Measurements from ENCODE around the gene ERMAP.

The ERMAP gene

DNA sequence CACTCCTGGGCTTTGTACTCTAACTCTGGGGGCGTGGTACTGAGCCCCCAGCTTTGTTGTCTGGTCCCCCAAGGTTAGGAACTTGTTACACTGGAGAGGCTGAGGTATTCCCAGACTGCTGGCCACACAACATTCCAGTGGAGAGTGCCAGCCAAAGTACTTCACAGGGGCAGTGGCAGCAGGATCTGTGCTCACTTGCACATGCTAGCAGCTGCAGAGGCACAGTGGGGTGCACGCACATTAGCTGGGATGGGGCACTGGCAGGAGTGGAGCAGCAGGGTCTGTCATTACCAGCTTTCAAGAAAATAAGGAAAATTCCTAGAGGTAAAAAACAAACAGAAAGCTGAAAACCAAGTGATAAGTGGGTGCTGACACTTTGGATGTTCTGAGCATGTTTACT is 60.5 kb downstream of the ERMAP start:
- DNase-seq (ENCODE audit: low read depth), result no peak

DNA sequence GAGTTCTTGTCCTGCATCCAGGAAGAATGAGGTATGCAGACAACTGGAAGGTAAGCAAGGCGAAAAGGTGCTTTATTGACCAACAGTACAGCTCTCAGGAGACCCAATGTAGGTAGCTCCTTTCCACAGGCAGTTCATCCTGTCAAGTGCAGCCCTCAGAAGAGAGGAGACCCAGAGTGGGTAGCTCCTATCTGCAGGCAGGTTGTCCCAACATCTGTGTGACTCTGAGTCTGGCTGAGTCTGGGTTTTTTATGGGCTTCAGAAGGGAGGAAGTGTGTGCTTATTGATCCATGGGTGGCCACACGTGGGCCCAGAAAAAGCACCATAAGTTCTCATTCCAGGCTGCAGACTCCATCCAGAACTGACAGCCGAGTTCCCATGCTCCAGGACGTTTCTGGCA is 63.5 kb downstream of the ERMAP start:
- DNase-seq (ENCODE audit: low read depth), result no peak

DNA sequence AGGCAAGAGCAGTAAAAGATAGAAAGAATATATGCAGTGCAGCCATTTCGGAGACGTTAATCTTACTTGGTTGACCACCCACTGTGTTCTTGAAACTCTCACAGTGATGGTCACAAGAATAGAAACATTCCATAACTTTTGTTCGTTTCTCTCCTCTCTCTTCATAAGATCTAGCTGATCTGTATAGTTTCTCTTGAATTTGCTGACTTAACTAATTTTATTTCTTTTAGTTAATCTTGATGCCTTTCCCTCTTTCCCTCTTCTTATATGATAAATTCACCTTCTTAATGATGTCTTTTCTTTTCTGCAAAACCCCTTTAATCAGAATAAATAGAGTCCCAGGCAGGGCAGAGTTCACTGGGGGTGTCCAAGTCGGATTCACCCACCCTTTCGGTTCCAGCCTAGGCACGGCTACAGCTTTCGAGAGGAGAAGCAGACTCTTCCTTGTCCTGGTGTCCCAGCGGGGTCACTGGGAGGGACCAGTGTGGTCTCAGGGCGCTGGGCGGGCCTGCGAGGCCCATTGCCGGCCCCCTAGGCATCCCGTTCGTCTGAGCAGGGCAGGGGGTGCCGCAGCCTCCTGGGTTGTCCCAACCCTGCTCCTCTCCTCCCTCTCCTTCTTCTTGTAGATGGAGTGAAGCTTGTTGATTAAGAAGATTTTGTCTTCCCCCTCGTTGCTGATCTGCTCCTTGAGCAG is 69.3 kb downstream of the ERMAP start:
- no peak for DNase-seq (ENCODE audit: low read depth)

DNA sequence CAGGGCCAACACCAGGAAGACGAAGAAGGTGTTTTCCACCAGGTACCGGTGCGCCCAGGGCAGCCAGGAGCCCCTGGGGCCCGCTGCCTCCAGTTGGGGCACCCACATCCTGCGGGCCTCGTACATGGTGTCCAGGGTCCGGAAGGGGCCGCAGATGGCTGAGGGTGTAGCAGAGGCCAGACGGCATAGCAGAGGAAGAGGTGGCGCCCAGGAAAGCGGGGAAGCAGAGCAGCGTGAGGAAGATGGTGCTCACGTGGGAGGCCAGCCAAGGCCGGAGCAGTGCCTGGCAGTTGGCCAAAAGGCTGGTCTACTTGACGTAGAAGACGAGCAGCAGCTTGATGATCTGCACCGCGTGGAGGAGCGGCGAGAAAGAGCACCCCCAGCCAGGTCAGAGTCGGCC is 69.9 kb downstream of the ERMAP start:
- no peak for DNase-seq (ENCODE audit: low read depth)

DNA sequence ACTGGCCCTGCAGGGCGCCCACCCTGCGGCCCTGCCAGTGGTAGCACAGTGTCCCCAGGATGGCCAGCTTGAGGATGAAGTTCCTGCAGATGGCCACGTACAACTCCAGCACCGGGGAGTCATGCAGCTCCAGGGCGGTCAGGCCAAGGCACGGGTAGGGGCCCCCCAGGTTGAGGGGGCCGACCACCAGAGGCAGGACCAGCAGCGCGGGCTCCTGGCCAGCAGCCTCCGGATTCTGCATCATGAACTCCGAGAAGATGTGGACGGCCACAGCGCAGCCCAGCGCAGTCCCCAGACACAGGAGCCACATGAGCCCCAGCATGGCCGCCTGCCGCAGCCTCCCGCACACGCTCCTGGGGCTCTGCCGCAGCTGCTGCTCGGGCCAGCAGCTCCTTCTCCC is 70.4 kb downstream of the ERMAP start:
- no peak for DNase-seq (ENCODE audit: low read depth)

DNA sequence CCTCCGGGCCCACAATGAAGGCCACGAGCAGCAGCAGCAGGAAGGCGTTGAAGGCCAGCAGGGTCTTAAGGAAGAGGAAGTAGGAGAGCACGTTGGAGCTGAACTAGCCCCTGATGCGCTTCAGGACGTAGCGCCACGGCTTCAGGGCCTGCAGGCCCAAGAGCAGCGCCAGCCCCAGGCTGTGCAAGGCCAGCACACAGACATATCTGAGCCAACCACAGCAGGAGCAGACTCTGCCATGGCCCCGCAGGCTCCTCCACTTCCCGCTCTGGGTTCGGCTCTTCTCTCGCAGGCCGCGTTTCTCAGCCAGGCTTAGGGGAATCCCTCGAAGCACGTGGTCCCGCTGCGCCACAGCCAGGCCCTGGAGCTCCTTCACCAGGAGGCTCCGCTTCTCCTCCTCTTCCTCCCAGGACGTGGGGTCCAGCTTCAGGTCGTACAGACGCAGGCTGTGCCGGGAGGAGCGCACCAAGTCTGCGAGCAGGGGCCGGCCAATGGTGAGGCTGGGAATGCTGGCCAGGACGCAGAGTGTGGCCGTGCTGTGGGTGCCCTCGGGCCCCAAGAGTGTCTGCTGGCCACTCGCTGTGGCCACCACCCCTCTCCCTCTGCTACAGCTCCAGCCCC is 71.2 kb downstream of the ERMAP start:
- no peak for DNase-seq (ENCODE audit: low read depth)

DNA sequence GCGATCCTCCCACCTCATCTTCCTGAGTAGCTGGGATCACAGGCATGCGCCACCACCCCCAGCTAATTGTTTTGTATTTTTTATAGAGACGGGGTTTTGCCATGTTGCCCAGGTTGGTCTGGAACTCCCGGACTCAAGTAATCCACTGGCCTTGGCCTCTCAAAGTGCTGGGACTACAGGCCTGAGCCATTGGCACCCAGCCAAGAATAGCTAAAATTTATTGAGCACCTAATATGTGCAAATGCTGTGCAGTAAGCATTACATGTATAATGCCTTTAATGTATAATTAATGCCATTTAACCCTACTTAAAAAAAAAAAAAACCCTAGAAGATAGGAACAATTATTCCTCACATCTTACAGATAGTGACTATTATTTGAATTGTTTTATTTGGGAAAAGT is 72.3 kb downstream of the ERMAP start:
- DNase-seq (ENCODE audit: low read depth), result no peak

DNA sequence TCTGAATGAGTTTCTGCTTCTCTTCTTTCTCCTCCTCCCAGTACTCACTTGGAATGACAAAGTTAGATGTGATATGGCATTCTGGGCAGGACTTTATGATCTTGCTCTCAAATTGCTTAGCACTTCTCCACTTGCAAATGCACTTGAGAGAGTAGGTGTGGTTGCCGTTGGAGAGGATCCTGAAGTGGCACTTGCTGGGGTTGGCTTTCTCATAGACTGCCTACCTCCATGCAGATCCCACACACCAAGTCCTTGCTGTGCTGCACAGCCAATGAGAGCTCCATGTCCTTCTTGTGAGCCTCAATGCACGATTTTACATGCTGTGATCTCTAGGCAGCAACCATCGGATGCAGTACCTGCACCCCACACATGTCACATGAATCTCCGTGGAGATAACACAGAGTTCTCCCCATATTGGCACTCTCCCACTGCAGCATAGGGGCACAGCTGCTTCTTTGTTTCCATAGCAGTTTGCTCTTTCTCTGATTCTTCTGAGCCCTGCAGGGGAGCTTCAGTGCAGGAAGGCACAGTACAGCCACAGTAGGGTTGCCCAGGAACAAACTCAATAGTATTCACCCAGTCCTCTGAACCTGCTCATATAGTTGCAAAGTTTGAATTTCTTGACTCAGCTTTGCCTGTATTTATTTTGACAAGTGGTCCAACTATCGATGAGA is 74.7 kb downstream of the ERMAP start:
- no peak for DNase-seq (ENCODE audit: low read depth)
